H4 (cell line): ENCODE results near the gene GNAT3. TPM values are rescaled to one million over a fixed set of nuclear protein-coding genes. Genes with fewer than 3 reads are reported as not detected.

Source experiments
- DNase-seq: peaks from one replicate; pipeline ENCODE4 v3.0.0-alpha.2; 2015; ENCODE audit warnings: low spot score
- total RNA-seq: library from RNA; depleted of rRNA; stranded (reverse); fragments of >200 nt; shearing (Covaris generic); gene quantifications from 2 replicates; pipeline ENCODE4 v1.2.3, GENCODE V29; 2014; rRNA removed

GNAT3 gene
- total RNA-seq, 1 experiment from 2014 or later: 0.08 TPM

- DNase-seq: no peak
Measured at GRCh38 chr7:80417211-80417793, 94.6 kb downstream of the GNAT3 start.

GRCh38 chr7:80415522-80415921, 96.3 kb downstream of the GNAT3 start:
- DNase-seq: no peak

DNA sequence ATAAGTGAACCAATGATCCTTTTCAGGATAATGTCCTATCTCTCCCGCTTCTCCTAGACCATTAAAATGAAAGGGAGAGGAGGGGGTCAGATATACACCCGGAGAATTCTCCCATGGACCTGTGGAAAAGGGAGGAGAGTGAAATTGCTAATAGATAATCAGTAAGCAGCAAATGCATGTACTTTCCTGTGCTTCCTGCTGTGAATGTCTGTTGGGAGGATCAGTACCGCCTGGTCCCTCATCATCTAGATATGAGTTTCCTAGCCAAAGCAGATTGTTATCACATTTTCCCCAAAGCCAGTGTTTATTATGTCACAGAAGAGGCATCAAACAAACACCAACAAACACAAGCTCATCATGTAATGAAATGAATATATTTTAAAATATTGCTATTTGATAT, 96.8 kb downstream of the GNAT3 start:
- DNase-seq: no peak

GRCh38 chr7:80414331-80414730, 97.5 kb downstream of the GNAT3 start:
- no peak for DNase-seq

GRCh38 chr7:80413383-80413945, 98.4 kb downstream of the GNAT3 start:
- DNase-seq: no peak

GRCh38 chr7:80412842-80413241, 99.0 kb downstream of the GNAT3 start:
- no peak for DNase-seq

- DNase-seq: no peak
Measured at GRCh38 chr7:80411621-80412020, 100.2 kb downstream of the GNAT3 start.

- no peak for DNase-seq
Measured at GRCh38 chr7:80410081-80410480, 101.8 kb downstream of the GNAT3 start.

Other genes starting within 250 kb of the GNAT3 start
- 1.2 and 5.2 TPM in 2 replicates for gene CD36, start 126.6 kb upstream of the GNAT3 start, total RNA-seq